Glomerular visceral epithelial cell (primary cell): ENCODE results near the gene LHPP.

Experiments used
- DNase-seq: peaks from one replicate; pipeline ENCODE4 v3.0.0-alpha.2; 2016; ENCODE audit errors: extremely low spot score

LHPP gene

GRCh38 chr10:124554085-124554858 is 92.6 kb downstream of the LHPP start:
- no peak for DNase-seq

- no peak for DNase-seq
Observed at GRCh38 chr10:124557167-124557566, 95.5 kb downstream of the LHPP start.

DNA sequence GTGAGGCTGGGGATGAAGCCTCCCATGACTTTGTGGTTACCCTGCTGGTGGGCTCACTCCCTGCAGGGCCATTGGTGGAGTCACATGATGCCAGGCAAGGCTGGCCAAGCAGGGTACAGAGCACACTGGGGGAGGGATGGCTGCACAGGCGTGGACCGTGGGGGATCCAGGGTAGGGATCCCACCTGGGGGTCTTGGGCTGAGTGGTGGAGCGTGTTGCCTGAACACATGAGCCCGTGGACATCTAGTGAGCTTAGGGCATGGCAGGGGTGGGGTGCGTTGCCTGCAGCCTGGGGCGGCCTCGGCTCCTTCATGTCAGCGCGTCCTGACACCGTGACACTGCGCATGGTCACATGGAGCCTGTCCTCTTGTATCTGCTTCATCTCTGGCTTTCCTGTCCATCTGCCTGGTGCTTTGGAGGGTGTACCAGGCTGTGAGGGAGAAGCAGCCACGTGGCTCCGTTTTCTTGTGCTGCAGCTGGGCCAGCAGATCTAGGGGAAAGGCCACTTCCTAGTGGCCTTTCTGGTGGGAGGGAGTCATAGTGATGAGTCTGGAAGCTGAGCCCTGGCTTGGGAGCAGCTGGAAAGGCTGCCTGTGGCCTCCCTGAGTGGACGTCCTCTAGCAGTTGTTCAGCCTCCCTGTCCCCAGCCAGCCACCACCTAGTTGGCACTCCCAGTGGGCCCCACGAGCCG is 96.2 kb downstream of the LHPP start:
- no peak for DNase-seq

GRCh38 chr10:124558339-124559321 is 97.0 kb downstream of the LHPP start:
- DNase-seq, result no peak

DNA sequence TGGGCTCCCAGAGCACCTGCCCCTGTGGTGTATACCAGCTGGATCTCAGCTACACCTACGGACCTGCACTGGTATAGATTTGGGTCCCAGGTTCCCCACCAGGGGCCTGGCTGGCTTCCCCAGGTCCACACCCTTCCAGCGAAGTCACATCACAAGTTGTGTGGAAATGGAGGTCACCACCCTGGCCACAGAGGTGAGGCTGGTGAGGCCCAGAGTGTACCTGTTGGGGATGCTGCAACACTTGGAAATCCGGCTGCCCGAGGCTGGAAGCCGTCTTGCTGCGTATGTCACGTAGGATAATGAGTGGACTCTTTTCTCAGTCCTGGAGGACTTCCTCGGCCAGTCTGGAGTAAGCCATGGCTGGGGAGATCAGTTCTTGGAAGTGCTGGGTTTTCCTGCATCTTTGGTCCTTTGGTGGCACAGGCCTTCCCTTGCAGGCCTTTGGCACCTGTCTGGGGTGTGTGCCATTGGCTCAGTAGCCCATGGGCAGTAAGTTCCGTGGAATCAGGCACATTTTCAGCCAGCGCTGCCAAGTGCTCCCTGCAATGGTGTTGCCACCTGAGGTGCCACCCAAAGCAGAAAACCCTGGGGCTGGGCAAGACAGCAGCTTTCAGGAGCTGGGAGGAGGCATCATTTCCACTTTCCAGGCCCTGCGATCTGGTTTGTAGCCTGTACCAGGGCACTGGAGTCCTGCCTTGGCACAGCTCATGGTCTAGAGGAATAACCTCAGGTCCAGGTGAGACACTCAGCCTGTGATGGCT is 97.9 kb downstream of the LHPP start:
- no peak for DNase-seq

GRCh38 chr10:124560377-124561105 is 98.9 kb downstream of the LHPP start:
- no peak for DNase-seq

GRCh38 chr10:124561206-124561605 is 99.6 kb downstream of the LHPP start:
- DNase-seq, result no peak

DNA sequence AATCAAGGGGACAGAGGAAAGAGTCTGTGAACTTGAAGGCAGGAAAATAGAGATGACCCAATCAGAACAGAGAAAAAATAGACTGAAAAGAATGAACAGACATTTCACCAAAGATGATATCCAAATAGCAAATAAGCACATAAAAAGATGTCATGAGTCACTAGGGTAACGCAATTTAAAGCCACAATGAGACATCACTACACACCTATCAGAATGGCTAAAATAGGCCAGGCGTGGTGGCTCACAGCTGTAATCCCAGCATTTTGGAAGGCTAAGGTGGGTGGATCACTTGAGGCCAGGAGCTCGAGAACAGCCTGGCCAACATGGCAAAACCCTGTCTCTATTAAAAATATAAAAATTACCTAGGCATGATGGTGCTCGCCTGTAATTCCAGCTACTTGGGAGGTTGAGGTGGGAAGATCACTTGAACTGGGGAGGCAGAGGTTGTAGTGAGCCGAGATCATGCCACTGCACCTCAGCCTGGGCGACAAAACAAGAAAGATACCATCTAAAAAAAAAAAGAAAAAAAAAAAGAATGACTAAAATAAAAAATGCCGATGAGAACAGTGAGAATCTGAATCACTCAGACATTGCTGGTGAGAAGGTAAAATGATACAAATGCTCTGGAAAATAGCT is 100.9 kb downstream of the LHPP start:
- no peak for DNase-seq

DNA sequence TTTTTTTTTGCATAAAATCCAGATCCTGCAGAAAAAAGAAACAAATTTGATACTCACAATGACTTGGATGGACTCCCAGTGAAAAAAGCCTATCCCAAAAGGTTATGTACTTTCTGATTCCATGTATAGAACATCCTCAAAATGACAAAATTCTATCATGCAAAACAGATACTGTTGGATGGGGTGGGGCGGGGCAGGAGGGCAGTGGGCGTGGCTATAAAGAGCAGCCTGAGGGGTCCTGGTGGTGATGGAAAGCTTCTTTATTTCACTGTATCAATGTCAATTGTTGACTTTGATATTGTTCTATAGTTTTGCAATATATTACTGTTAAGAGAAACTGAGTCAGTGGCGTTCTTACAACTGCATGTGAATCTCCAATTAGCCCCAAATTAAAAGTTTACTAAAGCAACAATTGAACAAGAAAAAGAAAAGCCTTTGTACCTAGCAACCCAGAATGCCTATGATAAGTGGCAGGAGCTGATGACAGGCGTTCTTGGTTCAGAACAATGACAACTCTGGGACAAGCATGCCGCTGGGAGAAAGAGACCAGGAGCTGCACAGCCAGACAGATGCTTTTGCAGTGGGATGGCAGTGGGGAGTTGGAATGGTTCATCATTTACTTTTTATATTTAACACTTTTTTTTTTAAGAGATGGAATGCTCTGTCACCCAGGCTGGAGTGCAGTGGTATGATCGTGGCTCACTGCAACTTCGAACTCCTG is 101.9 kb downstream of the LHPP start:
- DNase-seq, result no peak

DNA sequence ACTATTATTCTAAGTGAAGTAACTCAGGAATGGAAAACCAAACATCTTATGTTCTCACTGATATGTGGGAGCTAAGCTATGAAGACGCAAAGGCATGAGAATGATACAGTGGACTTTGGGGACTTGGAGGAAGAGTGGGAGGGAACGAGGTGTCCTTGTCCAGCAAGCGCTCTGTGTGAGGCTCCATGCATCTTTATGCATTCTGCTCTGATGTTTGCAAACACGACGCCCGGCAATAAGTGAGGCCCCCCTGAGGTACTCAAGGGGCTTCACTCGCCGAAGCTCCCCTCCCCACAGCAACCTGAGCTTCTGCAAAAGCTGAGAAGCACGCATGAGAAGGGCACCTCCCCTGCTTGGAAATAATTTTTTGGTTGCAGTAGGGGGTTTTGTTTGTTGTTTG is 103.3 kb downstream of the LHPP start:
- no peak for DNase-seq

DNA sequence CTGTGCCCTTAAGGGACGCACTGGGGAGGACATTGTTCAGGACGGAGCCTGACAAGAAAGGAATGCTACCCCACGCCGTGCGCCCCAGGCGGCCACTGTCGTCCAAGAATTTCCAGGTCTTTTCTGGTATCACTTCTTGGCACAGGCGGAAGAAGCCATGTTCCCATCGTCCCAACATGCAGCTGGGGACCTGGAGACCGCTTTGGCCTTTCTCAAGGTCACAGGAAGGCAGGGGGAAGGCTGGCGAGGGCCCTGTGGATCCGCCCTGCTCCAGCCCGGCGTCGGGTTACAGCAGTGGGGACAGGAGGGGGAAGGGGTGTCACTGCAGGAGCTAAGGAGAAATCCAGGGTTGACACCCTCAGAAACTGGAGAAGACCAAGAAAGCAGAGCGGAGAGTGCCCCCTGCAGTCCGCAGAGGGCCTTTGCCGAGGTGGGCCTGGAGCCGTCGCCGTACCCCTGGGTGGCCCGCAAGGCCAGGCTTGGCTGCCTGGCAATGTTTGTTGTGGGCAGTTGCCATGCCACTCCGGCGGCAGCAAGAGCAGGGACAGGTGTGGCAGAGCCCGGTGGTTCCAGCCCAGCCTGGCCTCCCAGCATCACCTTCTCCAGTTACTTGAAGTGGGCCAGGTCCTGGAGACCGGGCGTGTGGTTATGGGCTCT is 104.1 kb downstream of the LHPP start:
- no peak for DNase-seq

GRCh38 chr10:124566222-124566888 is 104.7 kb downstream of the LHPP start:
- DNase-seq, result no peak

GRCh38 chr10:124566981-124567835 is 105.6 kb downstream of the LHPP start:
- no peak for DNase-seq

GRCh38 chr10:124568339-124568738 is 106.7 kb downstream of the LHPP start:
- DNase-seq, result no peak

DNA sequence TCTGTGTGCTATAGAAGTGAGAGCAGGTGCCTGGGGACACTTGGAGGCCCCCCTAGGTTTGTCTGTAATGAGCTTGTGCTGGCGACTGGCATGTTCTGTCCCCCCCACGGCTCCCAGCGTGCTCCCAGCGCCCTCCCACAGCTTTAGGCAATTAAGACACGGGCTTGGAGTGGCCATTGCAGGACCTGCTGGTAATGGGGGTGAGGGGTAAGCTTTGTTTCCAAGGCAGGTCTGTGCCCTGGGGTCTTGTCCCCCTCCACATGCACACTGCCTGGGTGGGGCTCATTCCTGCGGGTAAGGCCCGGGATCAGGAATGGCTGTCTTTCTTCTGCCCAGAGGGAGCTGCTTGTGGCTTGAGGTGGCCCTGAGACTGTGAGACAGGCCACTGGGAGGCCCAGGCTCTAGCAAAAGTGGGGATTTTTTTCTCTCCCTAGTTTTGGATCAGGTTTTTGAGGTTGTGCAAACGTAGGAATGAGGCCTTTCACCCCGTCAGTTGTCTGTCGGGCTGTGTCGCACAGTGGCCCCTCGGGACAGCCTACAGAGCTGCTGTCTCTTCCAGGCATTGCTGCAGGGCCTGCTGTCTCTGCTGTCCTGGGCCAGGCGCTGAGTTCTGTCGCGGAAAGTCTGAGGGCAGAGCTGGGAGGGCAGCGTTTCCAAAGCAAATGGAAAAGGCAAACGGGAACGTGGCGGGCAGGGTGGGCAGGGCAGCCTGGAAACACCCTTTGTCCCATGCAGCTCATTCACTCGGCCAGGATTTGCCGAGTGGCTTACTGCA is 107.4 kb downstream of the LHPP start:
- DNase-seq, result no peak

GRCh38 chr10:124569623-124570470 is 108.2 kb downstream of the LHPP start:
- no peak for DNase-seq
